Measurements from ENCODE around the gene DUSP15.

Gene DUSP15

GRCh38 chr20:31890646-31891045 is 20.3 kb upstream of the DUSP15 start:
- DNase-seq, result no peak

- DNase-seq, result no peak
These were observed 13.5 kb upstream of the DUSP15 start for GRCh38 chr20:31883829-31884228.

DNA sequence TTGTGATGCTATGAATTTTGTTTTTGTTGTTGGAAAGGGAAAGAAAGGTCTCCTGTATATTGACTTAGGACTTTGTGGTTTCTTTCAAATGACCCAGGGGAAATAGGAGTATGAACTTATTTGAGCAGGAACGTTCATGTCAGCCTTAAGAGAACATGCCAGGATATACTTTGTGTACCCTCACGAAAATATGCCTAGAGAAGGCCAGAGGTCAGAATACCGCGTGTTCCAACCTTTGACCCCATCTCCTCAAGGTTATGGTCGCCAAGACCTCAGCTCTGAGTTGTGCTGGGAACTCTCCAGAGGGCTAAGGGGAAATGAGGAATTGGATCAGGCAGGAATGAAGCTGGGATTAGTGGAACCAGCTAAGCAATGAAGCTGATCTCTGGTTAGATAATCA is 11.6 kb upstream of the DUSP15 start:
- DNase-seq, result no peak

GRCh38 chr20:31879143-31879987 is 9.0 kb upstream of the DUSP15 start:
- DNase-seq, result peak; percentile 84

DNA sequence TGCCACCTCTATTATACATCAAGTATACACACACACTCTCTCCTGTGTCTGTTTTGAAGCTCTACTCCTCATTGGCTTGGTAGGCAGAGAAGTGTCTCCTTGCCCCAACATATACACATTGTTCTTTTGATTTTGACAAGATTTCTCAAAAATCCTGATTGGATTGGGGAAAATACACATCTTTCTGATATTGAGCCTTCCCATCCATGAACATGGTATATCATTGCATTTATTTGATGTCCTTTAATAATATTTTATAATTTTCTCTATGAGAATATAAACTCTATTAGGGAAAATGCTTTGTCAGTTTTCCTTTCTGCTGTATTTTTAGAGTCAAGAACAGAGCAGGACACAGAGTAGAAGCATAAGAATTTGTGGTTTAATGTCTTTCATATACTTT is 7.4 kb upstream of the DUSP15 start:
- DNase-seq, result no peak

GRCh38 chr20:31875671-31876070 is 5.3 kb upstream of the DUSP15 start:
- DNase-seq, result no peak

GRCh38 chr20:31872406-31872805 is 2.1 kb upstream of the DUSP15 start:
- no peak for DNase-seq

GRCh38 chr20:31871618-31871954 is 1.3 kb upstream of the DUSP15 start:
- no peak for DNase-seq

- no peak for DNase-seq
These were observed 645 bp upstream of the DUSP15 start for GRCh38 chr20:31870726-31871617.

- no peak for DNase-seq
These were observed 720 bp downstream of the DUSP15 start for GRCh38 chr20:31869673-31869941.

- DNase-seq, result no peak
These were observed 1.3 kb downstream of the DUSP15 start for GRCh38 chr20:31868853-31869672.

DNA sequence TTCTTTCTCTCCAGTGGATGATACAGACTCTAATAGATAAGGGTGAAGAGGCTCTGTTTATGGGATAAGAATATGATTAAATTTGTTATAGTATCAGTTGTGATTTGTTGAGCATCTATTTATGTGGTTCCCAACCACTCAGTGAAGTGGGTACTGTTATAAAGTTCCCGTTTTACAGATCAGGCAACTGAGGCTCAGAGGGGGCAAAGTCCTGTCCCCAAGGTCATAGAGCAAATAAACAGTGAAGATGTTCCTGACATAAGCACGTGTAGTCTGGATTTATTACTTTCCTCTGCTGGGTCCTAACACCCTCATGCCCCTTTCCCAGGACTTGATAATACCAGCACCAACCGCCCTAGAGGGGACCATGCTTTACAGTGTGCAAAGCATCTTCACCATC is 4.1 kb downstream of the DUSP15 start:
- no peak for DNase-seq

DNA sequence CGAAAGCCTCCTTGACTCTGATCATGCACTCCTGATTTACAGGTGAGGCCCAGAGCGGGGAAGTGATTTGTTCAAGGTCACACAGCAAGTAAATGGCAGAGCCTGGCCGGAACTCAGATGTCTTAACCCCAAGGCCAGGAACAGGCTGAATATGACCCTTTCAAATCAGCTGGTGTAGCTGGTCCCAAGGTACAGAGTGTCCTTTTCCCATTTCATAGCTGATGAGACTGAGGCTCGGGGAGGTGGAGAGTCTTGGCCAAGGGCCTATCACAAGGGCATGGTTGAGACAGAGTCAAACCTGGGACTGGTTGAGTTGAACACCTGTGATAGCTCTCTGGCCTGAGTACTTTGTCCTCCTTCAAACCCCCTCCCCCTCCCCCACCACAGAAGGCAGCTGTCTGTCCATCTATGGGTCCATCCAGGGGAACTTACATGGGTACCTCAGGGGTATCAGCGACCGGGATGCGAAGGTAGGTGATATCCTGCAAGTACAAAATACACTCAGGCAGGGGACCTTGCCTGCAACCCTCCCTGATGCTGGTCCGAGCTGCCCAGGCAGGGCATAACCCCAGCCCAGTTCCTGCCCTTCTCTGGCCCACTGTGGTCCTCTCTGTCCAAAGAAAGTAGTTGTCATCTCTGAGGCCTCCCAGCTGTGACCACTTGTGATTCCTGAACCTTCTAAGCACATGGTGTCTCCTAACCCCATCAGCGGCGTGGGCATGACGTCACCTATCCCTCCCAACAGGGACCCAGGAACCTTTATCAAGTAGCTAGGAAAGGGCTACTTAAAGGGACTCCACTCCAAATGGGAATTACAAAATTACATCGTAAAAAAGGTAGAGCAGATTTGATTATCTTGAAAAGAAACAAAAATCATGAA is 5.6 kb downstream of the DUSP15 start:
- no peak for DNase-seq

DNA sequence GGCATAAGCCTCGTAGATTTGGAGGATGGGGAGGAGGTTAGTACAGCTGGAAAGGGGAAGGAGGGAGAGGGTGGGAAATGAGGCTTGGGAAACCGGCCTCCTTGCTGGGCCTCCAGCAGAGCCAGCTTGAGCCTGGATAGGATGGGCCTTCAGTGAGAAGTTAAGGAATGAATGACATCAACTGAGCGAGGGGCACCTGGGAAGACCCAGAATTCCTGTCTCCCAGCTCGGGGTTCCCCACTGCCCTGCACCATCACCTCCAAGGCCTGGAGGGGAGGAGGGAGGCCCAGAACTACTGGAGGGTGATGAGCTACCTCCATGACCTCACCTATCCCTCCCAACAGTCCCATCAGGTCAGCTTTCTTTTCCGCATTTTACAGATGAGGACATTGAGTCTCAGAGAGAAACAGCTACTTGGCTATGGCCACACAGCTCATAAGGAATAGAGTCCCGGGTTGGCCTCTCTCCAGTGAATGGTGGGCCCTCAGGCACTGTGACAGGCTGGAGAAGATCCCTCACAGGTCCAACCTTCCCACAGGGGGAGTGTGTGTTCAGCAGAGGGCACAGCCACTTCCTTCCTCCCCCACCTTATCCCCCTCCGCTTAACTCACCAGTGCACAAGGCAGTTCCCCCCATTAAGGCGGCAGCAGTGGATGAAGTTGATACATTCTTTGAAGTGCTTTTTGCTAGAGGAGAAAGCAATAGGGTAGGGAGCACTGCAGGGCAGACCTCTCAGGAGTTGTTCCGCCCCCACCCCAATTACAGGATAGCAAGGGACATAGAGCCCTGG is 6.8 kb downstream of the DUSP15 start:
- no peak for DNase-seq

DNA sequence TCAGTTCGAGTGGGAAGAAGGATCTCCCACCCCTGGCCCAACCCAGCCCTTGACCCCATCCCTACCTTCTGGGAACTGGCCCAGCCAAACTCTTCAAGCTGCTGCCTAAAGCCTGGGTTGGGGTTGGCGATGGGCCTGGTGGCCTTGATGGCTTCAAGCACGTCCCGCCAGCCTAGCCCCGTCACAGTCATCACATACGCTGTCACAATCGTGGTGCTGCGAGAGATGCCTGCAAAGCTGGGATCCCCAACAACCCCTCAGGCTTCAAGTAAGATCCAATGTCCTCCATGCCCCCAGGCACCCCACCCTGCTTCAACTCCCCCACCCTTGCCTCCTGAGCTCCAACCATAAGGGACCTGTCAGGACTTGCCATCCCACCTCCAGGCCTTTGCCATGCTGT is 7.8 kb downstream of the DUSP15 start:
- DNase-seq, result no peak

- DNase-seq, result no peak
These were observed 8.2 kb downstream of the DUSP15 start for GRCh38 chr20:31862157-31862470.

DNA sequence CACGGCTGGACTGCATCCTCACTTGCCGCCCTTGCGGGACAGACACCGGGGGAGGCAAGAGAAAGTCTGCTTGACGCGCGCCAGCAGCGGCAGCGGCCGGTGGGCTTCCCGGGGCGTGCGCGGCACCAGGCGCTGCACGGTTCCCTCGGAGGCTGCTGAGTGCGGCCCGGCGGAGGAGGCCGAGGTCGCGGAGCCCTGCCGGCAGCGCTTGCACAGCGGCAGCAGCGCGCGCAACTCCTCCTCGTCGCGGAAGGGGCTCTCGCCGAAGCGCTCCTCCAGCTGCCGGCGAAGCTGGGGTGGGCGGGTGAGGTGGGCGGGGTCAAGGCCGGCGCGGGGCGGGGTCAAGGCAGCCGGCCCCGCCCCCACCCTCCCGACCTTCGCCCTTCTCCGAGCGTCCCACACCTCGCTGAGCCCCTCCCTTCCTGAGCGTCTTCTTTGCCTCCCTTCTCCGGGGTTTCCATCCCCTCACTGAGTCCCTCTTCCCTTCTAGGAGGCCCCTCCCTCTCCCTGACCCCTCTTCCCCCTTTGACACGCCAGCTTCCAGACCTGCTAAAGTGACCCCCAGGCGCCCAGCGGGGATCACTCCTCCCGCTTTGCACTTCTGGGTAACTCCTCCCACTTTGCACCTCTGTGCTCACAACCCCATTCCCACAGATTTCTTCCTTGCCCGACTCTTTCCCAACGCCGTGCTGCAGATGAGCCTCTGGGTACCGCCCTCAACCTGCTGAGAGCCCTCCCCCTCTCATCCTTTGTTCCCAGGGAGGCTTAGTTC is 8.8 kb downstream of the DUSP15 start:
- DNase-seq, result peak; percentile 48

- DNase-seq, result no peak
These were observed 9.3 kb downstream of the DUSP15 start for GRCh38 chr20:31861135-31861384.

DNA sequence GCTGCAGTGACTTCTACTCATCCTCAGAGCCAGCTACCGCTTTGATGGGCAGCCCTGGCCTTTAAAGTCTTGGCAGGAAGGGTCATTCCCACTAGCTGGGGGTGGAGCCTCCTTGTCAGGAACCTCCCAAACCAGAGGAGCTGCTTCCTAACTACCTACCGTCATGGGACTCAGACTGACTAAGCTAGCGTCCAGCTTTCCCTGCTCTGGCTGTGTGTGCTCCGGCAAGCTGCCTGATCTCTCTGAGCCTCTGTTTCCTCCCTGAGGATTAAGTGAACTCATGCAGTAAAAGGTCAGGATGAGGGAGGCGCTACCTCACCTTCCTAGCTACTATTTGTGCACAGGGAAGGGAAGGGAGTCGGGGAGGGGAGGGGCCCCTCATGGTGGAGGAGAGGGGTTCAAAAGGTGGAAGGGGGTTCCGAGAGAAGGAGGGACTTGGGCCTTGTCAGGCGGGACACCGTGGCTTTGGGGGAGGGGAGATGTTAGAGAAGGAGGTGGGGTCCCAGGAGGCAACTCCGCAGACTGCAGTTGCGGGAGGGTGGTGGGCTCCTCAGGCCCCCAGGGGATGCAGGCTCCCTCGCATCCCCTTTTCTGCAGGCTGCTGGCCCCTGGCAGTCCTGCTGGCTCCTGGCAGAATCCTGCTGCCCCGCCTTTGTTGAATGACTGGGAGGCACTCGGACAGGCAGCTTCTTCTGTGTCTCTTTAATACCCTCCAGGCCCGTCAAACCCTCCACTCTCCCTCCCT is 9.8 kb downstream of the DUSP15 start:
- no peak for DNase-seq

DNA sequence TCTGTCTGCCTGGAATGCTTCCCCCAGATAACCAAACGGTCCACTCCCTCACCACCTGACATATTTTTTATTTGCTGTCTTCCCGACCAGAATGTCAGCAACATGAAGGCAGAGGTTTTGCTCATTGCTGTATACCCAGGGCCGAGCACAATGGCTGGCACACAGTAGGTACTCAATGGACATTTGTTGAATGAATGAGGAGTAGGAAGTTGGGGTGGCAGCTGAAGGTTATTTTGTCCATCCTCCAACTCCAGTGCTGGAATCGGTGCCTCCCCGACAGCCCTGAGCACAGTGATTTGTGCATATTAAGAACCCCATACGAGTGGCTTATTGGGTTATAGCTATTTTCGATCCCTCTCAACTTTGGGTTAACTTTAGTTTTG is 10.3 kb downstream of the DUSP15 start:
- DNase-seq, result no peak
